ENCODE measurements around the gene STUM. TPM values are rescaled to one million over a fixed set of nuclear protein-coding genes. Genes with fewer than 3 reads are reported as not detected.

STUM gene
- total and polyA plus RNA-seq, 10 of the 15 experiments (the other 5 are each of a cell fraction or from before 2014, with no cell fraction given) = under 0.01 to 0.15 (median 0.09) TPM; not detected in 5

- H3K4me3 ChIP-seq = no peak overlapping the region
- in situ Hi-C loops (cut with MboI) (loop anchor here (5.0 kb wide), 1 partner anchor 194 kb away; no protein-coding TSS in a partner anchor), intact Hi-C loops (cut with micrococcal nuclease; ENCODE audit: unreplicated experiment) (no loop called here)
- DNase-seq (ENCODE audit: low read depth, low spot score) = no peak
- no peaks in the 10 kb centered on the region for H3K27me3 ChIP-seq (replicated peaks in 1 of 2; ENCODE audit: control insufficient read depth in 2 of 2, insufficient read depth in 2 of 2, low read length in 1 of 2)
- no peaks in the 10 kb centered on the region for H4K20me1 ChIP-seq (ENCODE audit: control insufficient read depth, insufficient read depth)
- POLR2A ChIA-PET = interaction anchor here (0.6 to 2.0 kb wide), 8 partner anchors 11 to 814 kb away, joined by 3 to 12 read pairs (median 3); partner anchors contain the start of gene ITPKB
- WGBS (ENCODE audit: insufficient coverage, insufficient replicate concordance, low lambda C conversion rate, missing lambda C conversion rate) = 39% methylated on average over 10 of the region's 10 CpGs
- no peak overlapping the region for H2AFZ ChIP-seq (ENCODE audit: control insufficient read depth, low read depth, low read length)
- no peaks in the 10 kb centered on the region for H3K9me3 ChIP-seq (replicated peaks; ENCODE audit: control insufficient read depth, insufficient read depth, low read length)
- H3K4me1 ChIP-seq (ENCODE audit: control insufficient read depth, insufficient read depth, low read length) = peaks cover 21% of the 10 kb centered on the region
- no peaks in the 10 kb centered on the region for H3K79me2 ChIP-seq (ENCODE audit: control insufficient read depth, insufficient read depth, low read length)
- CTCF ChIA-PET = interaction anchor here (0.8 to 6.9 kb wide), 23 partner anchors 10 to 910 kb away, joined by 3 to 112 read pairs (median 5); partner anchors contain the start of gene COQ8A
- no peak overlapping the region for H3K4me2 ChIP-seq (ENCODE audit: control insufficient read depth, insufficient read depth)
- peak; percentile 25 for ATAC-seq
- no peak overlapping the region for H3K27ac ChIP-seq (ENCODE audit: control insufficient read depth, insufficient read depth)
- RAD21 ChIA-PET (ENCODE audit: unreplicated experiment) = interaction anchor here (0.8 to 4.9 kb wide), 15 partner anchors 9 to 432 kb away, joined by 3 to 42 read pairs (median 5); partner anchors contain the start of gene ITPKB
- no peak for FAIRE-seq
- BruUV-seq (replicated peaks) = no TSS peak
- peaks cover 9 to 15% of the 10 kb centered on the region in 2 experiments for H3K36me3 ChIP-seq (ENCODE audit: control insufficient read depth in 2 of 2, insufficient read depth in 2 of 2, low read length in 1 of 2)
- H3K9ac ChIP-seq (ENCODE audit: control insufficient read depth, insufficient read depth, low read length) = no peak overlapping the region
- SMC1A ChIA-PET (ENCODE audit: uncharacterized antibody, unreplicated experiment) = interaction anchor here (0.8 to 4.4 kb wide), 16 partner anchors 9 to 250 kb away, joined by 3 to 86 read pairs (median 4); partner anchors contain the start of gene STUM
- TF ChIP-seq ZNF217 (IDR thresholded peaks at IDR 0.05) (no peak), KLF5 (IDR thresholded peaks at IDR 0.05; ENCODE audit: partially characterized antibody) (no peak), SPI1 (IDR thresholded peaks at IDR 0.05; ENCODE audit: borderline replicate concordance, insufficient read depth, low read depth, low read length) (peak; percentile 72), YBX1 (IDR thresholded peaks at IDR 0.05) (no peak), DPF2 (IDR thresholded peaks at IDR 0.05) (peak; percentile 61; the same call in 1 of the 2 replicates), CHD4 (IDR thresholded peaks at IDR 0.05) (no peak), PML (IDR thresholded peaks at IDR 0.05; ENCODE audit: low read length) (no peak), ZNF592 (IDR thresholded peaks at IDR 0.05) (no peak), IKZF1 (conservative IDR thresholded peaks at IDR 0.05) (peak; percentile 79), GATAD2B (conservative IDR thresholded peaks at IDR 0.05; ENCODE audit: low read depth) (0 out of 2 replicates have a peak, but pooled peaks have one; percentile 47), NR2C1 (IDR thresholded peaks at IDR 0.05) (peak; percentile 61), CTCF (IDR thresholded peaks at IDR 0.05 in 2 of 3, conservative IDR thresholded peaks at IDR 0.05 in 1 of 3; ENCODE audit: control insufficient read depth in 2 of 3, extremely low read depth in 1 of 3, insufficient read depth in 1 of 3, low read depth in 3 of 3, low read length in 3 of 3) (no peak), IKZF2 (IDR thresholded peaks at IDR 0.05) (peak; percentile 55 to 58; a peak in 3 of 4 replicates)
- TF ChIP-seq, protein P1, sequence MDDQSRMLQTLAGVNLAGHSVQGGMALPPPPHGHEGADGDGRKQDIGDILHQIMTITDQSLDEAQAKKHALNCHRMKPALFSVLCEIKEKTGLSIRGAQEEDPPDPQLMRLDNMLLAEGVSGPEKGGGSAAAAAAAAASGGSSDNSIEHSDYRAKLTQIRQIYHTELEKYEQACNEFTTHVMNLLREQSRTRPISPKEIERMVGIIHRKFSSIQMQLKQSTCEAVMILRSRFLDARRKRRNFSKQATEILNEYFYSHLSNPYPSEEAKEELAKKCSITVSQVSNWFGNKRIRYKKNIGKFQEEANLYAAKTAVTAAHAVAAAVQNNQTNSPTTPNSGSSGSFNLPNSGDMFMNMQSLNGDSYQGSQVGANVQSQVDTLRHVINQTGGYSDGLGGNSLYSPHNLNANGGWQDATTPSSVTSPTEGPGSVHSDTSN (IDR thresholded peaks at IDR 0.05; ENCODE audit: insufficient replicate concordance, low read depth, low read length) = peak; percentile 59
- TF ChIP-seq, protein P2, sequence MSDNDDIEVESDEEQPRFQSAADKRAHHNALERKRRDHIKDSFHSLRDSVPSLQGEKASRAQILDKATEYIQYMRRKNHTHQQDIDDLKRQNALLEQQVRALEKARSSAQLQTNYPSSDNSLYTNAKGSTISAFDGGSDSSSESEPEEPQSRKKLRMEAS (IDR thresholded peaks at IDR 0.05; ENCODE audit: low read depth, low read length) = peak; percentile 56; the same call in 1 of the 2 replicates
- TF ChIP-seq, protein P3, sequence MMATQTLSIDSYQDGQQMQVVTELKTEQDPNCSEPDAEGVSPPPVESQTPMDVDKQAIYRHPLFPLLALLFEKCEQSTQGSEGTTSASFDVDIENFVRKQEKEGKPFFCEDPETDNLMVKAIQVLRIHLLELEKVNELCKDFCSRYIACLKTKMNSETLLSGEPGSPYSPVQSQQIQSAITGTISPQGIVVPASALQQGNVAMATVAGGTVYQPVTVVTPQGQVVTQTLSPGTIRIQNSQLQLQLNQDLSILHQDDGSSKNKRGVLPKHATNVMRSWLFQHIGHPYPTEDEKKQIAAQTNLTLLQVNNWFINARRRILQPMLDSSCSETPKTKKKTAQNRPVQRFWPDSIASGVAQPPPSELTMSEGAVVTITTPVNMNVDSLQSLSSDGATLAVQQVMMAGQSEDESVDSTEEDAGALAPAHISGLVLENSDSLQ (IDR thresholded peaks at IDR 0.05) = peak; percentile 86
Observed at GRCh38 chr1:226632922-226633351, 84.4 kb downstream of the STUM start.
